ENCODE measurements around the gene FBLN2.

GRCh38 chr3:13547591-13548371 lies 1.1 kb upstream of the FBLN2 start:
- TF ChIP-seq CTCF (IDR thresholded peaks at IDR 0.05) (no peak), SIN3A (IDR thresholded peaks at IDR 0.05; ENCODE audit: borderline replicate concordance, low read depth, low read length) (no peak), POLR2AphosphoS5 (IDR thresholded peaks at IDR 0.05; ENCODE audit: low read depth, low read length) (no peak), EP300 (IDR thresholded peaks at IDR 0.05; ENCODE audit: borderline replicate concordance in 1 of 2, low read depth in 1 of 2, low read length in 1 of 2) (no peak), RXRA (IDR thresholded peaks at IDR 0.05; ENCODE audit: borderline replicate concordance, low read depth) (no peak)

Data from SK-N-SH (cell line).